GM08714 (cell line): ENCODE data around the gene SSR2.

ENCODE experiments used
- H3K4me3 ChIP-seq: fragments of 200-500 bp; sonication (Bioruptor generic); 2 replicates; pipeline ENCODE4 v1.5.1; 2014; ENCODE audit warnings: mild to moderate bottlenecking, low read length, inconsistent platforms
- ZNF274 ChIP-seq: IDR thresholded peaks from 2 replicates; pipeline ENCODE4 v1.6.1; 2012; ENCODE audit warnings: mild to moderate bottlenecking, low read depth, low read length

The SSR2 gene

DNA sequence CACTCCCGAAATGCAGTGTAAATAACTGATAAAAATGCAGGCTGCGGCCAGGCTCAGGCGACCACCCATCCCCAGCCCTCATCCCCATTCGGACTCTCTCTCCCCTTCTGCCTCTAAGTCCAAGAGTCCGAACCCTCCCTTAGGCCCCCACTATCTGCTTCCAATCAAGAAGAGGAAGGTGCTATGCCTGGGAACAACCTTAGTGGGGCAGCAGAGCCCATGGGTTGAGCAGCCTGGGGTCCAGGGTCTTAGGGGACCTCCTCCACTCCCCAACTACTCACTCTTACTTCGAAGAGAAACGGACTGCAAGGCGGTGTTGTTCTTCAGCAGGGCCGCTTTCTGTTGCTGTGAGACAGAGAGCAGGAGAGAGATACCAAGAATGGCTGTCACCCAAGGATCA lies 54.6 kb downstream of the SSR2 start:
- H3K4me3 ChIP-seq = no peak overlapping the region
- TF ChIP-seq ZNF274 = no peak

DNA sequence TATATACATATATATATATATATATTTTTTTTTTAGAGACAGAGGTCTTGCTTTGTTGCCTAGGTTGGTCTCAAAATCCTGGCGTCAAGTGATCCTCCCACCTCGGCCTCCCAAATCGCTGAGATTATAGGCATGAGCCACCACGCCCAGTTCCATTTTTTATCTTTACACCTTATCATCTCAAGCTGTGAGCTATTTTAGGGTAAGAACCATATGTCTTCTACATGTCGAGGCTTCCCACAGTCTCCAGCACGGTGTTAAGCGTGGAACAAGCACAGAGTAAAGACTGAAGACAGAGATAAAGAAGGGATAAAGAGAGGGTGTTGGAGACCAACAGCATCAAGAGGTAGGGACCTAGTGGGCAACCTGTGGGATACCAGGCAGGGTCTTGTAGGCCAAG lies 56.6 kb downstream of the SSR2 start:
- no peak for TF ChIP-seq ZNF274
- no peak overlapping the region for H3K4me3 ChIP-seq

DNA sequence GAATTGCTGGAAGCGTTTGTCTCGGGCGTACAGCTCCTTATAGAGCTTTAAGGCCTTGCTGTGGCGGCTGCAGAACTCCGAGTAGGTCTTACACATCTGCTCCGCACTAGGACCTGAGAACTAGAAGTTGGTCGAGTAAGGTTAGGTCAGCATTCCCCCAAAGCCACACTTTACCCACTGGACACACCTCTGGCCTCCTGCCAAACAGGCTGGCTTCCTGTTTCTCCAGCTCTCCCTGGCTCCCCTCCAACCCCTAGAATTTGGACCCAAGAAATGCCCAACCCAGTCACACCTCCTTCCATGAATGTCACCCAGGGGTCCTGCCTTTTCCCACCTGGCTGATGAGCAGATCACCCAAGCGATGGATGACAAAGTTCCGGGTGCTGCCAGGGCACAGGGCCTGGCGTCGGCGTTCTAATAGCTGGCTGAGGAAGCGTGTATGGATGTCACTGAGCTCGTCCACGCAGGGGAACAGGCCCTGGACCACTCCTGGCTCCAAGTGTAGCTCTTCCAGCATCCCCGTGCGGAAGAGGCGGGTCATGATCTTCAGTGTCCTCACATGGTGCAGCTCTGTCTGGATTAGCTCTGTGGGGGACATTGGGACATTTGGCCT lies 58.0 kb downstream of the SSR2 start:
- H3K4me3 ChIP-seq = no peak overlapping the region
- no peak for TF ChIP-seq ZNF274

GRCh38 chr1:155961937-155962336 lies 58.8 kb downstream of the SSR2 start:
- no peak overlapping the region for H3K4me3 ChIP-seq
- TF ChIP-seq ZNF274 = no peak

GRCh38 chr1:155960081-155960745 lies 60.5 kb downstream of the SSR2 start:
- no peak for TF ChIP-seq ZNF274
- no peak overlapping the region; the same call in 1 of the 2 replicates for H3K4me3 ChIP-seq
